H1 (cell line): ENCODE measurements around the gene HOXB7. TPM values are rescaled to one million over a fixed set of nuclear protein-coding genes. Genes with fewer than 3 reads are reported as not detected.
A peak's percentile ranks its signal among the peaks of the same experiment; 100 is the strongest.

ENCODE experiments used
- CTCF ChIA-PET: fragments of 300-600 bp; sonication (Branson Sonifier 250); formaldehyde crosslinking; loops from one replicate; lab custom pipeline; 2021; ENCODE audit not compliant: partially characterized antibody; lab: Charles Lee
- POLR2A ChIA-PET: fragments of 300-600 bp; sonication (Branson Sonifier 250); formaldehyde crosslinking; loops from one replicate; lab custom pipeline; 2021; ENCODE audit warnings: inconsistent platforms; ENCODE audit not compliant: partially characterized antibody; lab: Charles Lee
- DNase-seq, 2 experiments: peaks; one replicate each; pipeline versions ENCODE4 v3.0.0 to v3.0.0-alpha.2; 2010 to 2022; ENCODE audit warnings: low spot score in 2 of 2, low read depth in 1 of 2, mixed read lengths in 1 of 2
- FAIRE-seq: peaks from 2 replicates; lab custom pipeline; 2011; peaks lifted over from hg19 to GRCh38; lab: Jason Lieb, UNC
- H2AFZ ChIP-seq: 2 replicates; pipeline ENCODE4 v1.8.1; 2012; ENCODE audit warnings: low read length, inconsistent platforms
- H2AK5ac ChIP-seq: 2 replicates; pipeline ENCODE4 v1.6.1; 2013; ENCODE audit warnings: low read depth, low read length
- H2BK120ac ChIP-seq: replicated peaks from 2 replicates; pipeline ENCODE3; 2013; ENCODE audit warnings: low read depth, low read length, inconsistent platforms
- H2BK12ac ChIP-seq: 2 replicates; pipeline ENCODE4 v1.6.1; 2013; ENCODE audit warnings: low read depth, low read length
- H2BK15ac ChIP-seq: 2 replicates; pipeline ENCODE4 v1.6.1; 2013; ENCODE audit warnings: low read length
- H2BK20ac ChIP-seq: 2 replicates; pipeline ENCODE4 v1.6.1; 2013; ENCODE audit warnings: low read length
- H2BK5ac ChIP-seq: 2 replicates; pipeline ENCODE4 v1.6.1; 2013; ENCODE audit warnings: low read depth, low read length
- H3K14ac ChIP-seq: 2 replicates; pipeline ENCODE4 v1.6.1; 2013; ENCODE audit warnings: inconsistent platforms; ENCODE audit not compliant: insufficient read length
- H3K18ac ChIP-seq: 2 replicates; pipeline ENCODE4 v1.6.1; 2013; ENCODE audit warnings: low read length; ENCODE audit errors: extremely low read depth
- H3K23ac ChIP-seq: 2 replicates; pipeline ENCODE4 v1.6.1; 2013; ENCODE audit warnings: inconsistent platforms; ENCODE audit not compliant: insufficient read length
- H3K23me2 ChIP-seq: 2 replicates; pipeline ENCODE4 v1.6.1; 2013; ENCODE audit warnings: low read depth, low read length
- H3K27ac ChIP-seq: 2 replicates; pipeline ENCODE4 v1.6.1; 2011; ENCODE audit warnings: low read depth, low read length, inconsistent platforms
- H3K27me3 ChIP-seq, 4 experiments: replicated peaks in 1 of 4; 1 replicate in 1 of 4; 2 replicates in 3 of 4; pipeline versions ENCODE4 v1.6.1 to v1.8.1; 2011 to 2013; ENCODE audit warnings: low read length in 3 of 4, mild to moderate bottlenecking in 3 of 4, inconsistent platforms in 2 of 4, mixed read lengths in 2 of 4, moderate library complexity in 1 of 4; ENCODE audit not compliant: control insufficient read depth in 3 of 4, insufficient read depth in 3 of 4; ENCODE audit errors: extremely low read depth in 1 of 4
- H3K36me3 ChIP-seq, 4 experiments: 2 replicates each; pipeline versions ENCODE4 v1.6.1 to v1.8.1; 2011 to 2013; ENCODE audit warnings: mild to moderate bottlenecking in 4 of 4, low read length in 3 of 4, moderate library complexity in 2 of 4, control low read depth in 1 of 4, inconsistent platforms in 1 of 4; ENCODE audit not compliant: insufficient read depth in 4 of 4, control insufficient read depth in 2 of 4
- H3K4ac ChIP-seq: replicated peaks from 2 replicates; pipeline ENCODE3; 2013; ENCODE audit warnings: low read length, low read depth, mixed read lengths, inconsistent platforms; ENCODE audit not compliant: insufficient read length
- H3K4me1 ChIP-seq, 4 experiments: replicated peaks in 1 of 4; 1 replicate in 1 of 4; 2 replicates in 3 of 4; pipeline versions ENCODE4 v1.6.1 to v1.8.1; 2011 to 2013; ENCODE audit warnings: low read length in 3 of 4, inconsistent platforms in 2 of 4, mixed read lengths in 1 of 4; ENCODE audit not compliant: insufficient read depth in 4 of 4, control insufficient read depth in 3 of 4
- H3K4me2 ChIP-seq, 2 experiments: 2 replicates each; pipeline versions ENCODE4 v1.6.1 to v1.8.1; 2011 to 2013; ENCODE audit warnings: low read depth in 2 of 2, low read length in 2 of 2, control low read depth in 1 of 2, inconsistent platforms in 1 of 2, mild to moderate bottlenecking in 1 of 2; ENCODE audit not compliant: insufficient read depth in 1 of 2
- H3K4me3 ChIP-seq, 4 experiments: fragments of 200-600, 300-600 bp in 1 of 4; sonication (generic), shearing (Covaris generic), sonication (Bioruptor Twin) in 1 of 4; 2 replicates each; pipeline versions ENCODE4 v1.5.1 to v1.8.1; 2011 to 2016; ENCODE audit warnings: low read length in 4 of 4, low read depth in 3 of 4, control low read depth in 2 of 4, inconsistent platforms in 2 of 4, mild to moderate bottlenecking in 2 of 4, mixed read lengths in 1 of 4, moderate library complexity in 1 of 4; ENCODE audit not compliant: insufficient read depth in 2 of 4; ENCODE audit errors: extremely low read depth in 1 of 4
- H3K56ac ChIP-seq: replicated peaks from 2 replicates; pipeline ENCODE3; 2013; ENCODE audit warnings: low read depth, mild to moderate bottlenecking, mixed read lengths, low read length, inconsistent platforms; ENCODE audit not compliant: insufficient read length
- H3K79me1 ChIP-seq: 2 replicates; pipeline ENCODE4 v1.6.1; 2013; ENCODE audit warnings: low read depth, low read length, control low read depth
- H3K79me2 ChIP-seq, 2 experiments: 2 replicates each; pipeline versions ENCODE4 v1.6.1 to v1.8.1; 2012 to 2013; ENCODE audit warnings: low read length in 2 of 2, mild to moderate bottlenecking in 2 of 2, inconsistent platforms in 1 of 2; ENCODE audit not compliant: insufficient read depth in 2 of 2, control insufficient read depth in 1 of 2
- H3K9ac ChIP-seq, 4 experiments: replicated peaks in 1 of 4; 1 replicate in 1 of 4; 2 replicates in 3 of 4; pipeline versions ENCODE4 v1.6.1 to v1.8.1; 2011 to 2013; ENCODE audit warnings: low read depth in 3 of 4, low read length in 3 of 4, control low read depth in 2 of 4, mild to moderate bottlenecking in 2 of 4, moderate library complexity in 2 of 4, inconsistent platforms in 1 of 4; ENCODE audit errors: extremely low read depth in 1 of 4
- H3K9me3 ChIP-seq, 2 experiments: 2 replicates each; pipeline versions ENCODE4 v1.6.1 to v1.8.1; 2012 to 2013; ENCODE audit warnings: mild to moderate bottlenecking in 2 of 2, moderate library complexity in 2 of 2, control low read depth in 1 of 2, inconsistent platforms in 1 of 2, low read depth in 1 of 2, low read length in 1 of 2, mixed read lengths in 1 of 2; ENCODE audit not compliant: insufficient read depth in 2 of 2
- H4K20me1 ChIP-seq, 2 experiments: replicated peaks in 1 of 2; 2 replicates each; pipeline versions ENCODE3 to v1.8.1; 2011 to 2013; ENCODE audit warnings: inconsistent platforms in 2 of 2, low read length in 2 of 2, mild to moderate bottlenecking in 1 of 2; ENCODE audit not compliant: insufficient read depth in 2 of 2, control insufficient read depth in 1 of 2
- H4K5ac ChIP-seq: 2 replicates; pipeline ENCODE4 v1.6.1; 2013; ENCODE audit warnings: low read length, low read depth, mixed read lengths, inconsistent platforms; ENCODE audit not compliant: insufficient read length
- H4K8ac ChIP-seq: 2 replicates; pipeline ENCODE4 v1.8.0; 2013; ENCODE audit warnings: mild to moderate bottlenecking, moderate library complexity, low read length, inconsistent platforms; ENCODE audit not compliant: insufficient read depth; ENCODE audit errors: extremely low read depth
- H4K91ac ChIP-seq: replicated peaks from 2 replicates; pipeline ENCODE3; 2013; ENCODE audit warnings: low read length, mixed read lengths, inconsistent platforms; ENCODE audit not compliant: insufficient read length
- CBX8 ChIP-seq: fragments of 300-800, 300-1000 bp; sonication (generic); IDR thresholded peaks from 2 replicates; pipeline ENCODE4 v1.7.1; 2016; ENCODE audit warnings: low read depth, low read length, borderline replicate concordance
- EGR1 ChIP-seq: IDR thresholded peaks from 2 replicates; pipeline ENCODE4 v1.6.1; 2011; ENCODE audit warnings: low read depth, low read length, borderline replicate concordance
- RBBP5 ChIP-seq: IDR thresholded peaks from 2 replicates; pipeline ENCODE4 v1.7.1; 2012; ENCODE audit warnings: low read depth, mild to moderate bottlenecking, inconsistent platforms, low read length, moderate library complexity, borderline replicate concordance
- RNF2 ChIP-seq: fragments of 200-900, 300-1000 bp; sonication (generic); IDR thresholded peaks from 2 replicates; pipeline ENCODE4 v1.7.1; 2016; ENCODE audit warnings: borderline replicate concordance, low read depth, mild to moderate bottlenecking, antibody characterized with exemption, low read length; ENCODE audit not compliant: poor library complexity, severe bottlenecking; ENCODE audit errors: missing control alignments
- TCF12 ChIP-seq: IDR thresholded peaks from 2 replicates; pipeline ENCODE4 v1.6.1; 2011; ENCODE audit warnings: low read depth, mild to moderate bottlenecking, low read length
- WGBS, 2 experiments: shearing (Covaris generic) in 1 of 2; methylation state at CpG; one replicate each; pipeline versions ENCODE4 v1.1.6 to v1.1.7; 2013 to 2015; ENCODE audit warnings: low lambda C conversion rate in 2 of 2, mixed read lengths in 2 of 2, inconsistent platforms in 1 of 2, low coverage in 1 of 2, missing lambda C conversion rate in 1 of 2; ENCODE audit not compliant: insufficient replicate concordance in 2 of 2, insufficient coverage in 1 of 2, insufficient read length in 1 of 2; ENCODE audit errors: extremely low coverage in 1 of 2, missing lambda C conversion rate in 1 of 2; 5-methylcytosine and 5-hydroxymethylcytosine counted together
- polyA plus RNA-seq, 7 experiments: library from polyadenylated mRNA; depleted of rRNA in 3 of 7; stranded (reverse) in 5 of 7; unstranded in 2 of 7; fragments of >200 nt in 5 of 7; fragments of 200-250 nt in 2 of 7; gene quantifications; 1 replicate in 5 of 7; 2 replicates in 1 of 7; 4 replicates in 1 of 7; pipeline versions ENCODE4 v1.2.1 to v1.2.3, GENCODE V29; 2011 to 2013; ENCODE audit warnings: missing spikeins in 2 of 7, mixed read lengths in 2 of 7
- total RNA-seq: library from RNA; stranded (reverse); fragmentation: NEBNext Ultra II Directional; extraction: Animal tissue kit (Norgen Biotek cat#: 25700); gene quantifications from 2 replicates; pipeline ENCODE4 v1.2.1, GENCODE V29; 2021

The HOXB7 gene
- total and polyA plus RNA-seq, 2 of the 8 experiments (the other 6 are each of a cell fraction or from before 2014, with no cell fraction given): not detected

GRCh38 chr17:48615047-48615962, 4.5 kb upstream of the HOXB7 start, which contains the start of gene HOXB8:
Gene HOXB8, minus strand, starts transcription at chr17:48615292. Its CDS starts 588 bp downstream, at chr17:48614704.
- ChIA-PET POLR2A (interaction anchor here (1.2 kb wide), 1 partner anchor 18 kb away, joined by 3 read pairs; no protein-coding TSS in a partner anchor), CTCF (interaction anchor here (0.5 to 5.4 kb wide), 12 partner anchors 9 to 947 kb away, joined by 3 to 30 read pairs (median 4); partner anchors contain the start of genes HOXB5 and HOXB9)
- Histone ChIP-seq H3K27me3 (peaks cover 98 to 100% (median 99%) of the 10 kb centered on the region in 4 experiments), H3K9ac (no peak within 1 kb of the TSS), H2BK12ac (no peak within 1 kb of the TSS; the same call in 1 of the 2 replicates), H3K4me1 (peaks cover 0 to 9% (median 6%) of the 10 kb centered on the region in 4 experiments; a peak in 5 of 7 replicates), H2BK20ac (no peak within 1 kb of the TSS), H4K8ac (no peak within 1 kb of the TSS; the same call in 1 of the 2 replicates), H4K20me1 (peaks cover 18 to 32% of the 10 kb centered on the region in 2 experiments), H3K79me2 (no peaks in the 10 kb centered on the region), H3K4ac (no peak within 1 kb of the TSS), H3K56ac (no peak within 1 kb of the TSS), H3K23me2 (0 out of 2 replicates have a peak, but pooled peaks cover 2% of the 10 kb centered on the region), H3K18ac (no peak within 1 kb of the TSS), H3K23ac (no peak within 1 kb of the TSS), H3K4me2 (peak within 1 kb of the TSS in 1 of 2 experiments; percentile 26; a peak in 2 of 4 replicates), H4K91ac (no peak within 1 kb of the TSS), H2AFZ (no peak within 1 kb of the TSS), H3K14ac (no peak within 1 kb of the TSS), H3K9me3 (no peaks in the 10 kb centered on the region; a peak in 1 of 4 replicates), H2AK5ac (no peak within 1 kb of the TSS), H3K36me3 (peaks cover 0 to 15% (median 0%) of the 10 kb centered on the region in 4 experiments; a peak in 1 of 8 replicates), H4K5ac (no peak within 1 kb of the TSS), H2BK15ac (no peak within 1 kb of the TSS; the same call in 1 of the 2 replicates), H3K27ac (no peak within 1 kb of the TSS), H2BK120ac (no peak within 1 kb of the TSS), H3K4me3 (no peak within 1 kb of the TSS), H3K79me1 (no peaks in the 10 kb centered on the region), H2BK5ac (no peak within 1 kb of the TSS)
- FAIRE-seq (no peak), DNase-seq (no peak)
- 22% methylated on average over 38 of the region's 41 CpGs; no CpG with 5 or more reads in 1 of the 2 experiments for WGBS, 2 experiments
- TF ChIP-seq CBX8: peak; percentile 72
- 0 out of 2 replicates have a peak, but pooled peaks have one; percentile 15 for TF ChIP-seq EGR1
- TF ChIP-seq RNF2: peak; percentile 42
- TF ChIP-seq RBBP5: no peak
- no peak for TF ChIP-seq TCF12
